ENCODE data around the gene DIPK1A. TPM values are rescaled to one million over a fixed set of nuclear protein-coding genes. Genes with fewer than 3 reads are reported as not detected.

DIPK1A gene
- total and polyA plus RNA-seq, 12 donors = 0.91 to 10.2 (median 3.0) TPM

DNA sequence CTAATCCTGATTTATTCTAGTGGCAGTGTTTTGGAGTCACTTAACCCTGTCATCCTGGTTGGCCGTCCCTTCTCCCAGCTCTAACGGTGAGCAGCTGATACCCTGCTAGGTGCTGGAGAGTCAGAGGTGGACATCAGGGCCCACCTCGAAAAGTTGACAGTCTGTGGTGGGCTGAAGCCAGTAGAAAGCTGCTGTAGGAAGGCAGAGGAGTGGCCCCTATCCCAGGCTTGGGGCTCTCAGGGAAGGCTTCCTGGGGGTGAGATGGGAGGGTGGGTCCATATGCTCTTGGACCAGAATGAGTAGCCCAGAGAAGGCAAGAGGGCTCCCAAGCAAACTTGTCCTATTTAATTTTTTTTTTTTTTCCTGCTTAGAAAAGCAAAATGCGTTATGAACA lies 129.9 kb downstream of the DIPK1A start:
- intact Hi-C loops (cut with DNase I) = no loop called here
- Histone ChIP-seq H3K36me3 (replicated peaks in 1 of 2) (peaks cover 0 to 23% of the 10 kb centered on the region in 2 donors), H3K27me3 (no peaks in the 10 kb centered on the region), H3K4me1 (replicated peaks in 1 of 2) (peaks cover 16 to 27% of the 10 kb centered on the region in 2 donors), H3K9me3 (replicated peaks in 1 of 3) (no peaks in the 10 kb centered on the region), H3K27ac (no peak overlapping the region), H3K4me3 (peak overlapping the region in 1 of 4 donors; percentile 72)
- TF ChIP-seq POLR2A (IDR thresholded peaks at IDR 0.05) = no peak
- TF ChIP-seq, protein P1, sequence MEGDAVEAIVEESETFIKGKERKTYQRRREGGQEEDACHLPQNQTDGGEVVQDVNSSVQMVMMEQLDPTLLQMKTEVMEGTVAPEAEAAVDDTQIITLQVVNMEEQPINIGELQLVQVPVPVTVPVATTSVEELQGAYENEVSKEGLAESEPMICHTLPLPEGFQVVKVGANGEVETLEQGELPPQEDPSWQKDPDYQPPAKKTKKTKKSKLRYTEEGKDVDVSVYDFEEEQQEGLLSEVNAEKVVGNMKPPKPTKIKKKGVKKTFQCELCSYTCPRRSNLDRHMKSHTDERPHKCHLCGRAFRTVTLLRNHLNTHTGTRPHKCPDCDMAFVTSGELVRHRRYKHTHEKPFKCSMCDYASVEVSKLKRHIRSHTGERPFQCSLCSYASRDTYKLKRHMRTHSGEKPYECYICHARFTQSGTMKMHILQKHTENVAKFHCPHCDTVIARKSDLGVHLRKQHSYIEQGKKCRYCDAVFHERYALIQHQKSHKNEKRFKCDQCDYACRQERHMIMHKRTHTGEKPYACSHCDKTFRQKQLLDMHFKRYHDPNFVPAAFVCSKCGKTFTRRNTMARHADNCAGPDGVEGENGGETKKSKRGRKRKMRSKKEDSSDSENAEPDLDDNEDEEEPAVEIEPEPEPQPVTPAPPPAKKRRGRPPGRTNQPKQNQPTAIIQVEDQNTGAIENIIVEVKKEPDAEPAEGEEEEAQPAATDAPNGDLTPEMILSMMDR (IDR thresholded peaks at IDR 0.05) = no peak
- WGBS, 4 donors = 25 to 50% (median 41%) methylated on average over 3 to 4 of the region's 4 CpGs
- DNase-seq = peak in 1 of 7 donors; percentile 26

DNA sequence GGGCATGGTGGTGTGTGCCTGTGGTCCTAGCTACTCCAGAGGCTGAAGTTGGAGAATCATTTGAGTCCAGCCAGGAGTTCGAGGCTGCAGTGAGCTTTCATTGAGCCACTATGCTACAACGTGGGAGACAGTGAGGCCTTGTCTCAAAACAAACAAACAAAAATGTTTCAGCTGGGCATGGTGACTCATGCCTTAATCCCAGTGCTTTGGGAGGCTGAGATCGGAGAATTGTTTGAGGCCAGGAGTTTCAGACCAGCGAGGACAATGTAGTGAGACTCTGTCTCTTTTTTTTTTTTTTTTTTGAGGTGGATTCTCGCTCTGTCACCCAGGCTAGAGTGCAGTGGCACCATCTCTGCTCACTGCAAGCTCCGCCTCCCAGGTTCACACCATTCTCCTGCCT lies 134.5 kb downstream of the DIPK1A start:
- intact Hi-C loops (cut with DNase I) = no loop called here
- no peak for TF ChIP-seq POLR2A (IDR thresholded peaks at IDR 0.05)
- TF ChIP-seq, protein P1 (IDR thresholded peaks at IDR 0.05) = no peak
- Histone ChIP-seq H3K9me3 (replicated peaks in 1 of 3) (no peaks in the 10 kb centered on the region), H3K4me1 (replicated peaks in 1 of 2) (peaks cover 0 to 2% of the 10 kb centered on the region in 2 donors), H3K27me3 (no peaks in the 10 kb centered on the region), H3K27ac (no peak overlapping the region), H3K4me3 (no peak overlapping the region), H3K36me3 (replicated peaks in 1 of 2) (no peaks in the 10 kb centered on the region)
- 68 to 75% (median 72%) methylated on average over 4 to 6 of the region's 6 CpGs for whole genome bisulfite sequencing, 4 donors
- DNase-seq = no peak

DNA sequence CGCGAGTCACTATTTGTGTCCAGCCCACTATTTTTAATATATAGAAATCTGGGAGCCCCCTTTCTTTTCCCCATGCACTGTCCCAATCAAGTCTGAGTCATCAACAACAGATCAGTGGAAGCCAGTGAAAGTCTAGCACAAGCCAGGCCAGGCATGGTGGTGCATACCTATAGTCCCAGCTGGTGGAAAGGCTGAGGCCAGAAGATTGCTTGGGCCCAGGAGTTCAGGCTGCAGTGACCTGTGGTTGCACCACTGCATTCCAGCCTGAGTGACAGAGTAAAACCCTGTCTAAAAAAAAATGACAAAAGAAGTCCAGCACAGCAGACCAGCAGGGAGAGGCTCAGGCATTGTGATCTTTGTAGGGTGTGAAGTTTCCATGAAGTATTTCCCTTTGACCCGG lies 138.4 kb downstream of the DIPK1A start:
- peak in 3 of 7 donors; percentile 20 to 61 (median 43) for DNase-seq
- WGBS, 4 donors = 78 to 89% (median 83%) methylated on average over 3 of the region's 3 CpGs
- Histone ChIP-seq H3K27me3 (no peaks in the 10 kb centered on the region), H3K4me1 (replicated peaks in 1 of 2) (peaks cover 0 to 2% of the 10 kb centered on the region in 2 donors), H3K9me3 (replicated peaks in 1 of 3) (no peaks in the 10 kb centered on the region), H3K27ac (no peak overlapping the region), H3K36me3 (replicated peaks in 1 of 2) (no peaks in the 10 kb centered on the region), H3K4me3 (no peak overlapping the region)
- TF ChIP-seq, protein P1 (IDR thresholded peaks at IDR 0.05) = no peak
- TF ChIP-seq POLR2A (IDR thresholded peaks at IDR 0.05) = no peak
- intact Hi-C loops (cut with DNase I) = no loop called here

DNA sequence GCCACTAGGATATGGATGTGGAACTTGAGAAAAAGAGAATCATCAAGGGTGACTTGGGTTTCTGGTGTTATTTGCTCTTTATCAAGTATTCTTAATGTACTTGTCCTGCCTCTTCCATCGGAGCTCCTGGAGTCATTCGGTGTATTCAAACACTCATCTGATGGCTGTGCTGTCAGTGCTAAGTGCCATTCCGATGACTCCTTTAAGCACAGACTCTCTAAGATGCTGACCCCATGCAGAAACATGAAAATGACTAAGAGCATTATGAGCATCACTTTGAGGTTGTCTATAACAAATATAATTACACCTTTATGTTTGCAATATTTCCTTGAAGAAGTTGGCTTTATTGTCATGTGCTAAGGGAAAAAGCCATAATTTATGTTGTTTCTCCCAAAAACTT lies 140.7 kb downstream of the DIPK1A start:
- Histone ChIP-seq H3K4me1 (replicated peaks in 1 of 2) (no peaks in the 10 kb centered on the region), H3K27ac (no peak overlapping the region), H3K9me3 (replicated peaks in 1 of 3) (no peaks in the 10 kb centered on the region), H3K4me3 (no peak overlapping the region), H3K36me3 (replicated peaks in 1 of 2) (no peaks in the 10 kb centered on the region), H3K27me3 (no peaks in the 10 kb centered on the region)
- TF ChIP-seq POLR2A (IDR thresholded peaks at IDR 0.05) = no peak
- TF ChIP-seq, protein P1 (IDR thresholded peaks at IDR 0.05) = no peak
- no peak for DNase-seq
- intact Hi-C loops (cut with DNase I) = no loop called here
- 90 to 93% (median 92%) methylated on average over 3 of the region's 3 CpGs for WGBS, 4 donors

All from adrenal gland (tissue), 12 donors.